ENCODE results near the gene TTC19.
"Not testable (repeated sequence)": the region's sequence is repeated elsewhere in the genome, so short reads cannot be mapped to it uniquely, and the experiment has no call there.

The TTC19 gene

GRCh38 chr17:16033729-16034349 lies 34.2 kb downstream of the TTC19 start:
- no peak for DNase-seq

- DNase-seq = no peak
These were observed 36.6 kb downstream of the TTC19 start for GRCh38 chr17:16036261-16036660.

GRCh38 chr17:16037636-16038035 lies 38.0 kb downstream of the TTC19 start:
- no peak for DNase-seq

- no peak for DNase-seq
These were observed 41.2 kb downstream of the TTC19 start for GRCh38 chr17:16040710-16041251.

GRCh38 chr17:16044487-16044886 lies 44.9 kb downstream of the TTC19 start:
- no peak for DNase-seq

- no peak for DNase-seq
These were observed 47.3 kb downstream of the TTC19 start for GRCh38 chr17:16046966-16047365.

GRCh38 chr17:16048811-16049449 lies 49.3 kb downstream of the TTC19 start:
- DNase-seq = no peak

- no peak for DNase-seq
These were observed 51.2 kb downstream of the TTC19 start for GRCh38 chr17:16050844-16051243.

- DNase-seq = no peak
These were observed 52.9 kb downstream of the TTC19 start for GRCh38 chr17:16052486-16052885.

- not testable (repeated sequence) for DNase-seq
These were observed 55.5 kb downstream of the TTC19 start for GRCh38 chr17:16055139-16055538.

GRCh38 chr17:16061631-16062030 lies 62.0 kb downstream of the TTC19 start:
- DNase-seq = no peak

GRCh38 chr17:16066125-16066524 lies 66.5 kb downstream of the TTC19 start:
- no peak for DNase-seq

GRCh38 chr17:16068323-16068722 lies 68.7 kb downstream of the TTC19 start:
- no peak for DNase-seq

- DNase-seq = no peak
These were observed 72.4 kb downstream of the TTC19 start for GRCh38 chr17:16072031-16072430.

GRCh38 chr17:16073845-16074244 lies 74.2 kb downstream of the TTC19 start:
- DNase-seq = no peak

- DNase-seq = no peak
These were observed 74.8 kb downstream of the TTC19 start for GRCh38 chr17:16074423-16074822.

GRCh38 chr17:16075949-16076348 lies 76.3 kb downstream of the TTC19 start:
- DNase-seq = no peak

Measured in CD4-positive, alpha-beta T cell treated with Interleukin-1 beta for 1 hour (primary cell).